Measurements from ENCODE around the gene ZBTB7C. TPM values are rescaled to one million over a fixed set of nuclear protein-coding genes. Genes with fewer than 3 reads are reported as not detected.

ZBTB7C gene
- total RNA-seq, 2 donors from 2014 or later = 25.1 to 36.4 TPM

GRCh38 chr18:48188609-48189008, 220.6 kb downstream of the ZBTB7C start:
- H3K9me3 ChIP-seq = no peaks in the 10 kb centered on the region
- H3K36me3 ChIP-seq = no peaks in the 10 kb centered on the region
- TF ChIP-seq CTCF (IDR thresholded peaks at IDR 0.05) = no peak
- H3K27ac ChIP-seq = no peak overlapping the region
- H3K4me3 ChIP-seq = no peak overlapping the region
- no peaks in the 10 kb centered on the region for H3K4me1 ChIP-seq
- DNase-seq = no peak
- no peak overlapping the region for H3K9ac ChIP-seq (ENCODE audit: low read depth in 2 of 2, low read length in 2 of 2)
- intact Hi-C loops (cut with DNase I) = no loop called here
- no peaks in the 10 kb centered on the region for H3K27me3 ChIP-seq

- no peak overlapping the region for H3K27ac ChIP-seq
- intact Hi-C loops (cut with DNase I) = no loop called here
Measured at GRCh38 chr18:48186861-48187260, 222.3 kb downstream of the ZBTB7C start.

GRCh38 chr18:48186131-48186766, 222.9 kb downstream of the ZBTB7C start:
- no peak for TF ChIP-seq CTCF (IDR thresholded peaks at IDR 0.05)
- Histone ChIP-seq H3K27ac (no peak overlapping the region), H3K9ac (ENCODE audit: low read depth in 2 of 2, low read length in 2 of 2) (no peak overlapping the region), H3K9me3 (no peaks in the 10 kb centered on the region), H3K36me3 (no peaks in the 10 kb centered on the region), H3K4me1 (no peaks in the 10 kb centered on the region), H3K4me3 (no peak overlapping the region), H3K27me3 (no peaks in the 10 kb centered on the region)
- peak; percentile 16 for DNase-seq
- intact Hi-C loops (cut with DNase I) = no loop called here

More at GRCh38 chr18:48186861-48187260, 222.3 kb downstream of the ZBTB7C start:
- no peaks in the 10 kb centered on the region for H3K4me1 ChIP-seq
- H3K9me3 ChIP-seq = no peaks in the 10 kb centered on the region
- H3K9ac ChIP-seq (ENCODE audit: low read depth in 2 of 2, low read length in 2 of 2) = no peak overlapping the region
- DNase-seq = peak; percentile 14
- no peak overlapping the region for H3K4me3 ChIP-seq
- no peaks in the 10 kb centered on the region for H3K36me3 ChIP-seq
- no peak for TF ChIP-seq CTCF (IDR thresholded peaks at IDR 0.05)
- H3K27me3 ChIP-seq = no peaks in the 10 kb centered on the region

- Histone ChIP-seq H3K27me3 (no peaks in the 10 kb centered on the region), H3K9ac (ENCODE audit: low read depth in 2 of 2, low read length in 2 of 2) (no peak overlapping the region), H3K4me1 (no peaks in the 10 kb centered on the region), H3K27ac (no peak overlapping the region), H3K9me3 (no peaks in the 10 kb centered on the region), H3K36me3 (no peaks in the 10 kb centered on the region), H3K4me3 (no peak overlapping the region)
- no peak for TF ChIP-seq CTCF (IDR thresholded peaks at IDR 0.05)
- no peak for DNase-seq
- intact Hi-C loops (cut with DNase I) = no loop called here
Measured at GRCh38 chr18:48184118-48184517, 225.1 kb downstream of the ZBTB7C start.

- no peak for DNase-seq
- TF ChIP-seq CTCF (IDR thresholded peaks at IDR 0.05) = no peak
- H3K4me1 ChIP-seq = no peaks in the 10 kb centered on the region
- no peaks in the 10 kb centered on the region for H3K36me3 ChIP-seq
- H3K4me3 ChIP-seq = no peak overlapping the region
- H3K27ac ChIP-seq = no peak overlapping the region
- no peaks in the 10 kb centered on the region for H3K9me3 ChIP-seq
- no peaks in the 10 kb centered on the region for H3K27me3 ChIP-seq
- H3K9ac ChIP-seq (ENCODE audit: low read depth in 2 of 2, low read length in 2 of 2) = no peak overlapping the region
- intact Hi-C loops (cut with DNase I) = no loop called here
Measured at GRCh38 chr18:48183613-48184012, 225.6 kb downstream of the ZBTB7C start.

Measured in colonic mucosa (tissue), 4 donors.